ENCODE data around the gene RASGRP3.
"Not testable (repeated sequence)": the region's sequence is repeated elsewhere in the genome, so short reads cannot be mapped to it uniquely, and the experiment has no call there.

Gene RASGRP3

GRCh38 chr2:33476131-33476792 lies at the start of gene RASGRP3:
Gene RASGRP3, plus strand, starts transcription at chr2:33476649. Its CDS starts 38,488 bp downstream, at chr2:33515137.
- DNase-seq: peak; percentile 39

- no peak for DNase-seq
These were observed 49.7 kb upstream of the RASGRP3 start for GRCh38 chr2:33426666-33427231.

GRCh38 chr2:33430077-33430476 lies 46.4 kb upstream of the RASGRP3 start:
- DNase-seq: no peak

GRCh38 chr2:33430856-33431255 lies 45.6 kb upstream of the RASGRP3 start:
- no peak for DNase-seq

GRCh38 chr2:33432871-33433270 lies 43.6 kb upstream of the RASGRP3 start:
- DNase-seq: no peak

- DNase-seq: no peak
These were observed 42.9 kb upstream of the RASGRP3 start for GRCh38 chr2:33433279-33434235.

GRCh38 chr2:33435518-33435917 lies 40.9 kb upstream of the RASGRP3 start:
- no peak for DNase-seq

GRCh38 chr2:33436083-33436482 lies 40.4 kb upstream of the RASGRP3 start:
- no peak for DNase-seq

GRCh38 chr2:33437297-33437696 lies 39.2 kb upstream of the RASGRP3 start:
- no peak for DNase-seq

GRCh38 chr2:33437815-33438214 lies 38.6 kb upstream of the RASGRP3 start:
- DNase-seq: no peak

- no peak for DNase-seq
These were observed 35.1 kb upstream of the RASGRP3 start for GRCh38 chr2:33441235-33441810.

GRCh38 chr2:33442052-33442451 lies 34.4 kb upstream of the RASGRP3 start:
- not testable (repeated sequence) for DNase-seq

- no peak for DNase-seq
These were observed 33.8 kb upstream of the RASGRP3 start for GRCh38 chr2:33442528-33443079.

- DNase-seq: no peak
These were observed 33.1 kb upstream of the RASGRP3 start for GRCh38 chr2:33443274-33443829.

- DNase-seq: no peak
These were observed 31.5 kb upstream of the RASGRP3 start for GRCh38 chr2:33444967-33445366.

- DNase-seq: no peak
These were observed 28.1 kb upstream of the RASGRP3 start for GRCh38 chr2:33448220-33448899.

- DNase-seq: no peak
These were observed 25.2 kb upstream of the RASGRP3 start for GRCh38 chr2:33451214-33451613.

GRCh38 chr2:33451825-33452224 lies 24.6 kb upstream of the RASGRP3 start:
- DNase-seq: no peak

- no peak for DNase-seq
These were observed 23.9 kb upstream of the RASGRP3 start for GRCh38 chr2:33452545-33452944.

- DNase-seq: no peak
These were observed 22.5 kb upstream of the RASGRP3 start for GRCh38 chr2:33453905-33454479.

- no peak for DNase-seq
These were observed 18.7 kb upstream of the RASGRP3 start for GRCh38 chr2:33457556-33458247.

All from GF-D8 (cell line).